Testis (tissue), 3 donors: ENCODE data around the gene TMEM135. TPM values are rescaled to one million over a fixed set of nuclear protein-coding genes. Genes with fewer than 3 reads are reported as not detected.

Experiments used
- DNase-seq: peaks from one replicate; pipeline ENCODE4 v3.0.0-alpha.2; 2019
- H3K27ac ChIP-seq, 2 donors: fragments of 200-600 bp; sonication (generic); one replicate each; pipeline ENCODE4 v1.5.1; 2019
- H3K27me3 ChIP-seq: fragments of 200-600 bp; sonication (generic); one replicate; pipeline ENCODE4 v1.5.1; 2019
- H3K36me3 ChIP-seq: fragments of 200-600 bp; sonication (generic); one replicate; pipeline ENCODE4 v1.5.1; 2017; ENCODE audit warnings: low read depth; ENCODE audit errors: missing control alignments
- H3K4me1 ChIP-seq: fragments of 200-600 bp; sonication (generic); one replicate; pipeline ENCODE4 v1.5.1; 2019
- H3K4me3 ChIP-seq, 2 donors: fragments of 200-600 bp; sonication (generic); one replicate each; pipeline ENCODE4 v1.5.1; 2017 to 2019
- H3K9me3 ChIP-seq: fragments of 200-600 bp; sonication (generic); one replicate; pipeline ENCODE4 v1.5.1; 2017
- CTCF ChIP-seq, 3 experiments: fragments of 450-650 bp in 2 of 3; fragments of 200-600 bp in 1 of 3; sonication (generic) in 1 of 3; IDR thresholded peaks; one replicate each; pipeline ENCODE4 v1.5.1; 2016 to 2019; ENCODE audit warnings: antibody characterized with exemption in 3 of 3, mild to moderate bottlenecking in 2 of 3, moderate library complexity in 1 of 3
- POLR2A ChIP-seq: fragments of 450-650 bp; IDR thresholded peaks from one replicate; pipeline ENCODE4 v1.6.1; 2017; ENCODE audit warnings: antibody characterized with exemption, mild to moderate bottlenecking, moderate library complexity
- WGBS, 2 donors: methylation state at CpG; one replicate each; pipeline ENCODE4 v1.1.5; 2018; 5-methylcytosine and 5-hydroxymethylcytosine counted together
- intact Hi-C: fragments of 100-400 bp; cut with DNase I; formaldehyde crosslinking; loops from one replicate; pipeline ENCODE4 v1.15.1; 2023; ENCODE audit warnings: low total_unique reads
- polyA plus RNA-seq: library from polyadenylated mRNA; stranded (reverse); fragments of 350-450 nt; fragmentation: Illumina TruSeq; extraction: RNeasy Lipid Tissue Mini Kit (QIAGEN cat#74804); gene quantifications from one replicate; pipeline ENCODE4 v1.2.3, GENCODE V29; 2014; ENCODE audit warnings: low read depth, low replicate concordance; ENCODE audit not compliant: insufficient read depth
- total RNA-seq, 2 donors: library from RNA; depleted of rRNA; stranded (reverse); fragments of >200 nt; gene quantifications; one replicate each; pipeline ENCODE4 v1.2.3, GENCODE V29; 2016

Gene TMEM135
- total and polyA plus RNA-seq, 3 donors from 2014 or later, result 21.3 to 59.0 (median 42.1) TPM

GRCh38 chr11:87251560-87251959 lies 213.8 kb downstream of the TMEM135 start:
- no peaks in the 10 kb centered on the region for H3K36me3 ChIP-seq
- H3K4me3 ChIP-seq, result no peak overlapping the region
- no peak for TF ChIP-seq CTCF (IDR thresholded peaks at IDR 0.05)
- no peaks in the 10 kb centered on the region for H3K27me3 ChIP-seq
- WGBS, 2 donors, result 92 to 96% methylated on average over 4 of the region's 4 CpGs
- H3K9me3 ChIP-seq, result no peaks in the 10 kb centered on the region
- no peaks in the 10 kb centered on the region for H3K4me1 ChIP-seq
- no peak overlapping the region for H3K27ac ChIP-seq
- intact Hi-C loops, result no loop called here
- DNase-seq, result no peak

- DNase-seq, result no peak
- Histone ChIP-seq H3K4me1 (no peaks in the 10 kb centered on the region), H3K27me3 (no peaks in the 10 kb centered on the region), H3K36me3 (no peaks in the 10 kb centered on the region), H3K4me3 (no peak overlapping the region), H3K9me3 (no peaks in the 10 kb centered on the region), H3K27ac (no peak overlapping the region)
- TF ChIP-seq POLR2A, result no peak
- no peak for TF ChIP-seq CTCF (IDR thresholded peaks at IDR 0.05)
- intact Hi-C loops, result no loop called here
Observed at GRCh38 chr11:87252869-87253268, 215.1 kb downstream of the TMEM135 start.

- H3K4me1 ChIP-seq, result no peaks in the 10 kb centered on the region
- no peak for TF ChIP-seq CTCF (IDR thresholded peaks at IDR 0.05)
- intact Hi-C loops, result no loop called here
- 84 to 92% methylated on average over 2 of the region's 2 CpGs for WGBS, 2 donors
- H3K27ac ChIP-seq, result no peak overlapping the region
- H3K36me3 ChIP-seq, result no peaks in the 10 kb centered on the region
- DNase-seq, result no peak
- H3K27me3 ChIP-seq, result no peaks in the 10 kb centered on the region
- no peak overlapping the region for H3K4me3 ChIP-seq
- no peaks in the 10 kb centered on the region for H3K9me3 ChIP-seq
Observed at GRCh38 chr11:87254562-87254961, 216.8 kb downstream of the TMEM135 start.

GRCh38 chr11:87255589-87255988 lies 217.9 kb downstream of the TMEM135 start:
- Histone ChIP-seq H3K36me3 (no peaks in the 10 kb centered on the region), H3K4me3 (no peak overlapping the region), H3K27me3 (no peaks in the 10 kb centered on the region), H3K27ac (no peak overlapping the region), H3K4me1 (peaks cover 9% of the 10 kb centered on the region), H3K9me3 (no peaks in the 10 kb centered on the region)
- no peak for TF ChIP-seq CTCF (IDR thresholded peaks at IDR 0.05)
- no peak for TF ChIP-seq POLR2A
- intact Hi-C loops, result no loop called here
- DNase-seq, result no peak

GRCh38 chr11:87256694-87257340 lies 219.1 kb downstream of the TMEM135 start:
- H3K27me3 ChIP-seq, result no peaks in the 10 kb centered on the region
- DNase-seq, result no peak
- no peak overlapping the region for H3K4me3 ChIP-seq
- no peak for TF ChIP-seq POLR2A
- TF ChIP-seq CTCF (IDR thresholded peaks at IDR 0.05), result no peak
- intact Hi-C loops, result no loop called here
- H3K36me3 ChIP-seq, result no peaks in the 10 kb centered on the region
- no peak overlapping the region for H3K27ac ChIP-seq
- H3K9me3 ChIP-seq, result no peaks in the 10 kb centered on the region
- peaks cover 11% of the 10 kb centered on the region for H3K4me1 ChIP-seq
- WGBS, 2 donors, result 92 to 93% methylated on average over 1 of the region's 1 CpG
